K562 (cell line): ENCODE results near the gene PRPF8. TPM values are rescaled to one million over a fixed set of nuclear protein-coding genes. Genes with fewer than 3 reads are reported as not detected.

ENCODE experiments used
- BRCA1 ChIP-seq, 2 experiments: fragments of 450-650 bp in 1 of 2; sonication (generic) in 1 of 2; formaldehyde crosslinking in 1 of 2; IDR thresholded peaks; 2 replicates each; pipeline versions ENCODE4 v1.5.0 to v1.6.1; 2017 to 2020; ENCODE audit warnings: mild to moderate bottlenecking in 1 of 2, missing genetic modification reagents in 1 of 2
- ELF4 ChIP-seq: fragments of 450-650 bp; formaldehyde crosslinking; IDR thresholded peaks from 2 replicates; pipeline ENCODE4 v1.4.0; 2022; ENCODE audit warnings: missing genetic modification characterization
- FIP1L1 ChIP-seq: fragments of 200-400 bp; formaldehyde crosslinking; IDR thresholded peaks from 2 replicates; pipeline ENCODE4 v1.6.1; 2018; ENCODE audit warnings: mild to moderate bottlenecking, low read depth, low read length; ENCODE audit not compliant: poor library complexity, severe bottlenecking
- MEF2D ChIP-seq: conservative IDR thresholded peaks from 2 replicates; pipeline ENCODE4 v1.6.1; 2016; ENCODE audit warnings: low read depth, missing genetic modification characterization, missing compliant biosample characterization
- NCOA4 ChIP-seq: fragments of 450-650 bp; IDR thresholded peaks from 2 replicates; pipeline ENCODE4 v1.6.1; 2018; ENCODE audit warnings: mild to moderate bottlenecking; ENCODE audit not compliant: partially characterized antibody
- PML ChIP-seq: IDR thresholded peaks from 2 replicates; pipeline ENCODE4 v1.6.1; 2012; ENCODE audit warnings: low read length, inconsistent platforms
- RFX7 ChIP-seq: fragments of 250-450 bp; sonication (Bioruptor Pico); IDR thresholded peaks from 2 replicates; pipeline ENCODE4 v1.5.1; 2021; ENCODE audit warnings: mild to moderate bottlenecking
- TAF1 ChIP-seq: IDR thresholded peaks from 2 replicates; pipeline ENCODE4 v1.6.1; 2011; ENCODE audit warnings: mild to moderate bottlenecking, low read length, moderate library complexity; ENCODE audit not compliant: insufficient read depth, control insufficient read depth, severe bottlenecking; ENCODE audit errors: extremely low read depth
- TRIM24 ChIP-seq, 2 experiments: fragments of 450-650 bp; IDR thresholded peaks; 2 replicates each; pipeline ENCODE4 v1.6.1; 2016
- ZBTB40 ChIP-seq, 2 experiments: fragments of 450-650 bp in 1 of 2; sonication (generic) in 1 of 2; formaldehyde crosslinking in 1 of 2; IDR thresholded peaks; 2 replicates each; pipeline versions ENCODE4 v1.7.1 to v1.9.0; 2016 to 2022; ENCODE audit warnings: inconsistent platforms in 1 of 2, mild to moderate bottlenecking in 1 of 2, missing genetic modification reagents in 1 of 2
- polyA plus RNA-seq, 8 experiments: library from polyadenylated mRNA; depleted of rRNA in 4 of 8; stranded (reverse) in 5 of 8; unstranded in 3 of 8; fragments of >200 nt; fragmentation: Nextera tagmentation in 2 of 8; fragmentation: Illumina TruSeq in 1 of 8; extraction: Ambion mirVana in 2 of 8; extraction: Trizol in 1 of 8; gene quantifications; 2 replicates each; pipeline versions ENCODE4 v1.2.1 to v1.2.3, GENCODE V29; 2011 to 2014; ENCODE audit warnings: inconsistent platforms in 1 of 8, missing spikeins in 1 of 8
- total RNA-seq, 7 experiments: library from RNA; depleted of rRNA in 6 of 7; stranded (reverse); fragments of >200 nt in 6 of 7; fragmentation: Illumina TruSeq in 2 of 7; extraction: Trizol in 2 of 7; gene quantifications; 2 replicates each; pipeline versions ENCODE4 v1.2.1 to v1.2.3, GENCODE V29; 2011 to 2021; ENCODE audit warnings: low replicate concordance in 1 of 7
- TF ChIP-seq, protein P1 (sequence below), 2 experiments: IDR thresholded peaks; 2 replicates each; pipeline ENCODE4 v1.6.1; 2012; ENCODE audit warnings: improper control_type of control experiment in 2 of 2, low read depth in 2 of 2, low read length in 2 of 2, borderline replicate concordance in 1 of 2
- TF ChIP-seq, protein P2 (sequence below): sonication (generic); formaldehyde crosslinking; IDR thresholded peaks from 2 replicates; pipeline ENCODE4 v1.8.0; 2022; ENCODE audit warnings: mild to moderate bottlenecking, missing genetic modification reagents

PRPF8 gene
- total and polyA plus RNA-seq, 9 of the 15 experiments (the other 6 are each of a cell fraction or from before 2014, with no cell fraction given): 64.3 to 294 (median 85.9) TPM

DNA sequence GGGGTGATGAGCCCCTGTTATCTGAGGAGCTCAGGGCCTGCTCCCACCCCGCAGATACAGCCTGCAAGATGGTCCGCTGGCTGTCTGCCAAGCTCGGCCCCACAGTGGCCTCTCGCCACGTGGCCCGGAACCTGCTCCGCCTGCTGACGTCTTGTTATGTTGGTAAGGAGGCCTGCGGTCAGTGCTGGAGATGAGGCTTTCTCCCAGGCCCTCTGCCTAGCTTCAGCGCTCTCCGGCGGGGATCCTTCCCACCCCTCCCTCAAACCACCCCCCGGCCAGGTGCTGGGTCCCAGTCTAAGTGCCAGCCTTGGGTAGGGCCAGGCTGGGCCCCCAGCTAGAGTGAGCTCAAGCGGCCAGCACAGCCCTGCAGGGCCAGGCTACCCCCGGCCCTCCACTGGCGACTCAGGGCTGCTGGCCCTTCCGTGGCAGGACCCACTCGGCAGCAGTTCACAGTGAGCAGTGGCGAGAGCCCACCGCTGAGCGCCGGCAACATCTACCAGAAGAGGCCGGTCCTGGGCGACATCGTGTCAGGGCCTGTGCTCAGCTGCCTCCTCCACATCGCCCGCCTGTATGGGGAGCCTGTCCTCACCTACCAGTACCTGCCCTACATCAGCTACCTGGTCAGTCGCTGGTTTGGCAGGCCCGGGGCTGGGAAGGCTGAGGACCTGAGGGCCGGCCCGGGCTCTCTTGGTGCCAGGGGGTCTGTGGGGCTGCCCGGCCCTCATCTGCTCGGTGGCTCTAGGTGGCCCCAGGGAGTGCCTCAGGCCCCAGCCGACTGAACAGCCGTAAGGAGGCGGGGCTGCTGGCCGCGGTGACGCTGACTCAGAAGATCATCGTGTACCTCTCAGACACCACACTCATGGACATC is 45.9 kb upstream of the PRPF8 start (continued):
- TF ChIP-seq ZBTB40 (IDR thresholded peaks at IDR 0.05) (no peak), ZBTB40 (CRISPR knock-in tag; IDR thresholded peaks at IDR 0.05) (no peak), RFX7 (CRISPR knock-in tag) (no peak), TRIM24 (IDR thresholded peaks at IDR 0.05) (no peak), PML (no peak), MEF2D (tag) (no peak), BRCA1 (IDR thresholded peaks at IDR 0.05) (no peak), BRCA1 (CRISPR knock-in tag; IDR thresholded peaks at IDR 0.05) (no peak), TAF1 (no peak), FIP1L1 (peak; percentile 18), NCOA4 (no peak), ELF4 (no peak)
- TF ChIP-seq, protein P1, sequence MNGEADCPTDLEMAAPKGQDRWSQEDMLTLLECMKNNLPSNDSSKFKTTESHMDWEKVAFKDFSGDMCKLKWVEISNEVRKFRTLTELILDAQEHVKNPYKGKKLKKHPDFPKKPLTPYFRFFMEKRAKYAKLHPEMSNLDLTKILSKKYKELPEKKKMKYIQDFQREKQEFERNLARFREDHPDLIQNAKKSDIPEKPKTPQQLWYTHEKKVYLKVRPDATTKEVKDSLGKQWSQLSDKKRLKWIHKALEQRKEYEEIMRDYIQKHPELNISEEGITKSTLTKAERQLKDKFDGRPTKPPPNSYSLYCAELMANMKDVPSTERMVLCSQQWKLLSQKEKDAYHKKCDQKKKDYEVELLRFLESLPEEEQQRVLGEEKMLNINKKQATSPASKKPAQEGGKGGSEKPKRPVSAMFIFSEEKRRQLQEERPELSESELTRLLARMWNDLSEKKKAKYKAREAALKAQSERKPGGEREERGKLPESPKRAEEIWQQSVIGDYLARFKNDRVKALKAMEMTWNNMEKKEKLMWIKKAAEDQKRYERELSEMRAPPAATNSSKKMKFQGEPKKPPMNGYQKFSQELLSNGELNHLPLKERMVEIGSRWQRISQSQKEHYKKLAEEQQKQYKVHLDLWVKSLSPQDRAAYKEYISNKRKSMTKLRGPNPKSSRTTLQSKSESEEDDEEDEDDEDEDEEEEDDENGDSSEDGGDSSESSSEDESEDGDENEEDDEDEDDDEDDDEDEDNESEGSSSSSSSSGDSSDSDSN (IDR thresholded peaks at IDR 0.05; ENCODE audit: borderline replicate concordance in 1 of 2, low read depth in 2 of 2, low read length in 2 of 2): no peak
- TF ChIP-seq, protein P2, sequence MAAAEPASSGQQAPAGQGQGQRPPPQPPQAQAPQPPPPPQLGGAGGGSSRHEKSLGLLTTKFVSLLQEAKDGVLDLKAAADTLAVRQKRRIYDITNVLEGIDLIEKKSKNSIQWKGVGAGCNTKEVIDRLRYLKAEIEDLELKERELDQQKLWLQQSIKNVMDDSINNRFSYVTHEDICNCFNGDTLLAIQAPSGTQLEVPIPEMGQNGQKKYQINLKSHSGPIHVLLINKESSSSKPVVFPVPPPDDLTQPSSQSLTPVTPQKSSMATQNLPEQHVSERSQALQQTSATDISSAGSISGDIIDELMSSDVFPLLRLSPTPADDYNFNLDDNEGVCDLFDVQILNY: peak; percentile 66; the same call in 1 of the 2 replicates
